ENCODE results near the gene CASTOR1.

Gene CASTOR1

DNA sequence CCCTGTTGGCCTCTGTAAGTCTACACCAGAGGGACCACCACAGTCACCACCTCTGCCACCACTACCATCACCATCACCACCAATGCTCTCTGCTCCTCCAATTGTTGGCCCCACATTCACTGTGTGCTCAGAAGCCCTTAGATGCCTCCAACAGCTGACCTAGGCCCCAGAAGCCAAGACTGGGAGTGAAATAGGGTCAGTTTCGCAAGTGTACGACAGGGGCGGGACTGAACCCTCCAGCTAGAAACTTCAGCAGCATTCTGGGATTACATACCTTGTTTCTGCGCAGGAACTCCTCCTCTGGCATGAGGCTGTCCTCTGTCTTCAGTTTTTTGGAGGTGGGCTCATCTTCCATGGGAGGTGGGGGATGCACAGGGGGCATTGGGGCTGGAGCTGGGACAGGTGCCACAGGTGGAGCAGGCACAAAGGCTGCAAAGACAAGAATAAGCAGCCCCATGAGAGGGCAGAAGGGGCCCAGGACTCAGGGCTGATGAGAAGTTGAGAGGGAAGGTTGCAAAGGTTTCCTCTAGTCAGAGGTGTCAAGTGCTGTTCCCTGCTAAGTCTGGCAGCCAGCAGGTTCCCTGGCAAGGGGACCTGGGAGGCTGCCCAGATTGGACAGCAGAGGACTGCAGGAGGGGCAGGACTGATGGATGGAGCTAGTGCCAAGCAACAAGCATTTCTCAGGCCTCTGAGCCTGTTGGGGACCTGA, 47.6 kb upstream of the CASTOR1 start:
- no peaks in the 10 kb centered on the region for H3K9me3 ChIP-seq (ENCODE audit: control insufficient read depth, insufficient read depth, low read length)
- H3K4me3 ChIP-seq (ENCODE audit: low read length), result no peak overlapping the region
- peaks cover 96% of the 10 kb centered on the region for H3K36me3 ChIP-seq (ENCODE audit: control insufficient read depth, low read length)
- H4K20me1 ChIP-seq (ENCODE audit: control insufficient read depth, insufficient read depth, low read depth, low read length), result no peaks in the 10 kb centered on the region
- H3K79me2 ChIP-seq (ENCODE audit: control insufficient read depth, low read length), result no peaks in the 10 kb centered on the region
- H3F3A ChIP-seq (ENCODE audit: control insufficient read depth, insufficient read depth), result no peaks in the 10 kb centered on the region
- TF ChIP-seq EZH2phosphoT487 (IDR thresholded peaks at IDR 0.05; ENCODE audit: borderline replicate concordance, low read length), result no peak
- TF ChIP-seq, protein P1, sequence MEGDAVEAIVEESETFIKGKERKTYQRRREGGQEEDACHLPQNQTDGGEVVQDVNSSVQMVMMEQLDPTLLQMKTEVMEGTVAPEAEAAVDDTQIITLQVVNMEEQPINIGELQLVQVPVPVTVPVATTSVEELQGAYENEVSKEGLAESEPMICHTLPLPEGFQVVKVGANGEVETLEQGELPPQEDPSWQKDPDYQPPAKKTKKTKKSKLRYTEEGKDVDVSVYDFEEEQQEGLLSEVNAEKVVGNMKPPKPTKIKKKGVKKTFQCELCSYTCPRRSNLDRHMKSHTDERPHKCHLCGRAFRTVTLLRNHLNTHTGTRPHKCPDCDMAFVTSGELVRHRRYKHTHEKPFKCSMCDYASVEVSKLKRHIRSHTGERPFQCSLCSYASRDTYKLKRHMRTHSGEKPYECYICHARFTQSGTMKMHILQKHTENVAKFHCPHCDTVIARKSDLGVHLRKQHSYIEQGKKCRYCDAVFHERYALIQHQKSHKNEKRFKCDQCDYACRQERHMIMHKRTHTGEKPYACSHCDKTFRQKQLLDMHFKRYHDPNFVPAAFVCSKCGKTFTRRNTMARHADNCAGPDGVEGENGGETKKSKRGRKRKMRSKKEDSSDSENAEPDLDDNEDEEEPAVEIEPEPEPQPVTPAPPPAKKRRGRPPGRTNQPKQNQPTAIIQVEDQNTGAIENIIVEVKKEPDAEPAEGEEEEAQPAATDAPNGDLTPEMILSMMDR (IDR thresholded peaks at IDR 0.05; ENCODE audit: low read depth, low read length, poor library complexity, severe bottlenecking), result no peak
- no peaks in the 10 kb centered on the region for H3K4me1 ChIP-seq (ENCODE audit: control insufficient read depth, low read length)
- H3K27ac ChIP-seq (ENCODE audit: low read depth, low read length), result no peak overlapping the region
- no peak overlapping the region for H3K4me2 ChIP-seq (ENCODE audit: low read length)
- H3K27me3 ChIP-seq (ENCODE audit: control insufficient read depth, low read length), result no peaks in the 10 kb centered on the region
- no peaks in the 10 kb centered on the region for H3K9me2 ChIP-seq (replicated peaks; ENCODE audit: control insufficient read depth, low read length)

DNA sequence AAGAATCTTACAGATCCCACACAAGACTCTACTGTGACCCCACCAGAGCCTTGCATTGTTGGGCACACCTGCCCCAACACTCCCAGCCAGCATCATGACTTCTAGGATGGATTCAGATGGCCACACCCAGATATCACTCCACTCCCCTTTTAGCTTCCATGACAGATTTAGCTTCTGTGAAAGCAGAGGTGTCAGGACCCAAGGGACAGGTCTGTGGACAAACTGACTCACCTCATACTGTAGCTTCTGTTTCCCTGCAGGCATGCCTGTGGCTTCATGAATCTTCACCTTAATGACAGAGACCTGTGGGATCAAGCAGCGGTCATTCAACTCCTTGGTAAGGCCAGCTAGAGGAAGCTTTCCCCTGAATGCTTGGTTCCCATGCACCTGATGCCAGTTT, 45.9 kb upstream of the CASTOR1 start:
- H3K27ac ChIP-seq (ENCODE audit: low read depth, low read length), result no peak overlapping the region
- H3K27me3 ChIP-seq (ENCODE audit: control insufficient read depth, low read length), result no peaks in the 10 kb centered on the region
- no peaks in the 10 kb centered on the region; the same call in 1 of the 2 replicates for H3F3A ChIP-seq (ENCODE audit: control insufficient read depth, insufficient read depth)
- peaks cover 87% of the 10 kb centered on the region for H3K36me3 ChIP-seq (ENCODE audit: control insufficient read depth, low read length)
- H4K20me1 ChIP-seq (ENCODE audit: control insufficient read depth, insufficient read depth, low read depth, low read length), result no peaks in the 10 kb centered on the region
- H3K9me2 ChIP-seq (replicated peaks; ENCODE audit: control insufficient read depth, low read length), result no peaks in the 10 kb centered on the region
- no peak overlapping the region for H3K4me3 ChIP-seq (ENCODE audit: low read length)
- no peaks in the 10 kb centered on the region for H3K9me3 ChIP-seq (ENCODE audit: control insufficient read depth, insufficient read depth, low read length)
- H3K4me2 ChIP-seq (ENCODE audit: low read length), result no peak overlapping the region
- H3K4me1 ChIP-seq (ENCODE audit: control insufficient read depth, low read length), result no peaks in the 10 kb centered on the region
- TF ChIP-seq EZH2phosphoT487 (IDR thresholded peaks at IDR 0.05; ENCODE audit: borderline replicate concordance, low read length), result no peak
- TF ChIP-seq, protein P1 (IDR thresholded peaks at IDR 0.05; ENCODE audit: low read depth, low read length, poor library complexity, severe bottlenecking), result no peak
- no peaks in the 10 kb centered on the region for H3K79me2 ChIP-seq (ENCODE audit: control insufficient read depth, low read length)

DNA sequence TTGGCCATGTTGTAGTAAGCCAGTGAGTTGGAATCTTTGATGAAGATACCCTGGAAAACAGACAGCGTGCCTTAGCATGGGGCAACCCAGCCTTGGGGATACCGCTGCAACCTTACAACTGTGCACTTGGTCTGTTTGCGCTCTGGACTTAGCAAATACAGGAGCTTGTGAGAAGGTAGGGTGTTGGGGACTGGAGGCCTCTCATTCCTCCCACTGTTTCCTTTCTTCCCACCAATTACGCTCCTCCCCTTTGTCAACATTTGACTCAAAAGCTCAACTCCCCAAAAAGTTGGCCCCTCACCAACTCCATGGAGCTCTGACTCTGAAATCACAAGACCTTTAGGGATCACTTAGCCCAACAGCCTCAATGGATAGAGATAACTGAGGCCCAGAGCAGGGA, 45.3 kb upstream of the CASTOR1 start:
- Histone ChIP-seq H3K79me2 (ENCODE audit: control insufficient read depth, low read length) (no peaks in the 10 kb centered on the region), H3K9me3 (ENCODE audit: control insufficient read depth, insufficient read depth, low read length) (no peaks in the 10 kb centered on the region), H3K4me3 (ENCODE audit: low read length) (no peak overlapping the region), H3K4me2 (ENCODE audit: low read length) (no peak overlapping the region), H3K27me3 (ENCODE audit: control insufficient read depth, low read length) (no peaks in the 10 kb centered on the region), H3K27ac (ENCODE audit: low read depth, low read length) (no peak overlapping the region), H3F3A (ENCODE audit: control insufficient read depth, insufficient read depth) (peaks cover under 1% of the 10 kb centered on the region; the same call in 1 of the 2 replicates), H4K20me1 (ENCODE audit: control insufficient read depth, insufficient read depth, low read depth, low read length) (no peaks in the 10 kb centered on the region), H3K9me2 (replicated peaks; ENCODE audit: control insufficient read depth, low read length) (no peaks in the 10 kb centered on the region), H3K36me3 (ENCODE audit: control insufficient read depth, low read length) (peaks cover 81% of the 10 kb centered on the region), H3K4me1 (ENCODE audit: control insufficient read depth, low read length) (no peaks in the 10 kb centered on the region)
- TF ChIP-seq EZH2phosphoT487 (IDR thresholded peaks at IDR 0.05; ENCODE audit: borderline replicate concordance, low read length), result no peak
- TF ChIP-seq, protein P1 (IDR thresholded peaks at IDR 0.05; ENCODE audit: low read depth, low read length, poor library complexity, severe bottlenecking), result no peak
